Skeletal muscle satellite cell (primary cell): ENCODE results near the gene MICAL3.
"Not testable (repeated sequence)": the region's sequence is repeated elsewhere in the genome, so short reads cannot be mapped to it uniquely, and the experiment has no call there.

Experiments
- H3K27me3 ChIP-seq: 2 replicates; pipeline ENCODE4 v1.7.0; 2013; ENCODE audit warnings: low read length; ENCODE audit not compliant: control insufficient read depth, insufficient read depth
- H3K36me3 ChIP-seq: 2 replicates; pipeline ENCODE4 v1.7.0; 2013; ENCODE audit warnings: mild to moderate bottlenecking, control low read depth, low read length; ENCODE audit not compliant: insufficient read depth
- H3K4me1 ChIP-seq: 2 replicates; pipeline ENCODE4 v1.7.0; 2013; ENCODE audit warnings: low read length; ENCODE audit not compliant: control insufficient read depth, insufficient read depth
- H3K4me2 ChIP-seq: 2 replicates; pipeline ENCODE4 v1.7.0; 2013; ENCODE audit warnings: mild to moderate bottlenecking, low read length
- H3K4me3 ChIP-seq: 2 replicates; pipeline ENCODE4 v1.7.0; 2013; ENCODE audit warnings: low read length
- H3K9ac ChIP-seq: 2 replicates; pipeline ENCODE4 v1.7.0; 2013; ENCODE audit warnings: mild to moderate bottlenecking, low read depth, low read length, moderate library complexity
- H3K9me3 ChIP-seq: replicated peaks from 2 replicates; pipeline ENCODE4 v1.7.0; 2013; ENCODE audit warnings: mild to moderate bottlenecking, control low read depth, low read length

Gene MICAL3

DNA sequence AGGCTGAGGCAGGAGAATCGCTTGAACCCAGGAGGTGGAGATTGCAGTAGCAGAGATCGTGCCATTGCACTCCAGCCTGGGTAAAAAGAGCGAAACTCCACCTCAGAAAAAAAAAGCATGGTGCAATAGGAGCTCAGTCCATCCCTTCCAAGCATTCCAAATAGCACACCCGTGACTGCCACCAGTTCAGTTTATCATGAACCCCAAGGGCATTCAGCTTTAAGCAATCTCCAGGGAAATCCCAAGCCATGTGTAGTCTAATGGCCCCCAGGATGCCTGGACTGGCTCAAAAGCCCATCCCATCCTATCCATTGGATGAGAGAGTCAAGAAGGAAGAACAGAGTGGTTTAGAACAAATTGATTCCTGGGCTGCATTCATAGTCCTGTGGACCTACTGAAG lies 16.2 kb downstream of the MICAL3 start:
- Histone ChIP-seq H3K4me1 (peaks cover 9% of the 10 kb centered on the region), H3K27me3 (no peaks in the 10 kb centered on the region), H3K36me3 (no peaks in the 10 kb centered on the region), H3K4me2 (no peak overlapping the region), H3K9me3 (no peaks in the 10 kb centered on the region), H3K4me3 (no peak overlapping the region), H3K9ac (no peak overlapping the region)

DNA sequence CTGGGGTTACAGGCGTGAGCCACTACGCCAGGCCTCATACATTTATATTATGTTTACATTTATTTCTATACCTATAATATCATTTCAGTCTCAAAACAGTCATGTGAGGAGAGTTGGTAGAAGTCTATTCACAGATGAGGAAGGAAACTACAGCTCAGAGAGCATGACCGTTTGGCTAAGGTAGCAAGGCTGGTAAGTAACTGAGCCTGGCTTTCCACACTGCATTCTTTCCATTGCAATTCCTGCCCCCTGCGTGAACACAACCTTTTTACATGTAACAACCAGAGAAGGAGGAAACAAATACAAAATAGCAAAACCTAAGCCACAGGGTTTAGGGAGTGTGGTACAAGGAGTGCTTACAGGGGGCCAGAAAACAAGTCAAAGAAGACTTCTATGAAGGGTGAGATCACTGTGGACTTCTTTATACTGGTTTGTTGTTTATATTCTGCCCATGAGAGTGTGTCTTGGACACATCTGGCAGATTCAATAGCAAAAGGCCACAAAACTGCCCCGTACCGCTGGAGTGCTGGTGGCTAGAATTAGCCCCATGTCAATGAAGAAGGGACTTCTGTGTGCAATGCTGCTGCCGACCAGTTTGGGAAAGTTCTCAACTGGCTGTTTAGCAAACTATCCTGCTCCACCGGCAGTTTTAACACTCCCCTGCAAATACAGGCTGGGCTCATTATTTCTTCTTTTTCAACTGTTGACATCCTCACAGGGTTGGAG lies 19.0 kb downstream of the MICAL3 start:
- Histone ChIP-seq H3K9ac (no peak overlapping the region), H3K36me3 (no peaks in the 10 kb centered on the region), H3K4me2 (no peak overlapping the region), H3K4me3 (no peak overlapping the region), H3K27me3 (no peaks in the 10 kb centered on the region), H3K4me1 (peaks cover 1% of the 10 kb centered on the region), H3K9me3 (no peaks in the 10 kb centered on the region)

DNA sequence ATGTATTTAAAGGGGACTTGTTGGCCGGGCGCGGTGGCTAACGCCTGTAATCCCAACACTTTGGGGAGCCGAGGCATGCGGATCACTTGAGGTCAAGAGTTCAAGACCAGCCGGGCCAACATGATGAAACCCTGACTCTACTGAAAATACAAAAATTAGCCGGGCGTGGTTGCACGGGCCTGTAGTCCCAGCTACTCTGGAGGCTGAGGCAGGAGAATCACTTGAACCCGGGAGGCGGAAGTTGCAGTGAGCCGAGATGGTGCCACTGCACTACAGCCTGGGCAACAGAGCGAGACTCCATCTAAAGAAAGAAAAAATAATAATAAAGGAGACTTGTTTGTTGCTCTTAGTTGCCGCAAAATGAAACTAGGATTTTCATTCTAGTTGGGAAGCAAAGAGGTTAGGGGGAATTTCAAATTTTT lies 22.5 kb downstream of the MICAL3 start:
- Histone ChIP-seq H3K4me1 (peaks cover 15% of the 10 kb centered on the region), H3K4me3 (peak overlapping the region; percentile 81), H3K4me2 (peak overlapping the region; percentile 79)
- H3K36me3 ChIP-seq, H3K9me3 ChIP-seq, H3K9ac ChIP-seq, H3K27me3 ChIP-seq: not testable (repeated sequence)

DNA sequence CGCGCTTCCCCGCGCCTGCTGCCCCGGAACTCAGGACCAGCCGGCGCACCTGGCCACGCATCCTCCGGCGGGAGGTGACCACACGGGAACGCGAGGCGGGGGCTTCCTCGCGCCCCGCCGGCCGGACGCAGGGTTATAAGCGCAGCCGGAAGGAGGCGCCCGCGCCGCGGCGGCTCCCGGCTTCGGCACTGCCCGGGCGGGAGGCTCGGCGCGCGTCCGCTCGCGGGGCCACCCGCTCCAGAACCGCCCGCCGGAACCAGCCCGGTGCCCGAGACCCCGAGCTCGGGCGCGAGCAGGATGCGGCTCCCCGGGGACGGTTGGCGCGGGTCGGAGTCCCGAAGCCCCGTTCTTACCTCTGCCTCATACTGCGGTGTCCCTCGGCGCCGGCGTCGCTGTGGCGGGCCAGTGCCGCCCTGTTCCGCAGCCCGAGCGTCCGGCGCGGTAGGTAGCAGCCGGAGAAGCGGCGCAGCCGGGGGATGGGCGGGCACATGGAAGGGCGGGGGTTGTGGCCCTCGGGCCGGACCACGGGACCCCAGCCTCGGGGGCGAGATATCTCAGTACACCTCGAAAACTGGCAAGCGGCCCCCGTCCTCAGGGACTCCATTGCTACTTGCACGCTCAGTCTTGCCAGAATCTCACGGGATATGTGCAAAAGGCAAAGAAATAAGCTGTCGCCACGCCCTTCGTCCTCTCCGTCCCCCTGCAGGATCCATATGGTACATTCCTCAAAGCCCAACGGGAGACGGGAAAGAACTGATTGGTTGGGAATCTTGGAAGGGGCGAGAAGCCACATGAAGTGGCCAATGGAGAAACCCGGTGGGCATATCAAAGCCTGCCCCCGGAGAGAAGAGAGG lies 23.1 kb downstream of the MICAL3 start:
- Histone ChIP-seq H3K9ac (peak overlapping the region; percentile 88), H3K36me3 (no peaks in the 10 kb centered on the region), H3K4me2 (peak overlapping the region; percentile 79), H3K9me3 (no peaks in the 10 kb centered on the region), H3K27me3 (no peaks in the 10 kb centered on the region), H3K4me3 (peak overlapping the region; percentile 81), H3K4me1 (peaks cover 15% of the 10 kb centered on the region)

DNA sequence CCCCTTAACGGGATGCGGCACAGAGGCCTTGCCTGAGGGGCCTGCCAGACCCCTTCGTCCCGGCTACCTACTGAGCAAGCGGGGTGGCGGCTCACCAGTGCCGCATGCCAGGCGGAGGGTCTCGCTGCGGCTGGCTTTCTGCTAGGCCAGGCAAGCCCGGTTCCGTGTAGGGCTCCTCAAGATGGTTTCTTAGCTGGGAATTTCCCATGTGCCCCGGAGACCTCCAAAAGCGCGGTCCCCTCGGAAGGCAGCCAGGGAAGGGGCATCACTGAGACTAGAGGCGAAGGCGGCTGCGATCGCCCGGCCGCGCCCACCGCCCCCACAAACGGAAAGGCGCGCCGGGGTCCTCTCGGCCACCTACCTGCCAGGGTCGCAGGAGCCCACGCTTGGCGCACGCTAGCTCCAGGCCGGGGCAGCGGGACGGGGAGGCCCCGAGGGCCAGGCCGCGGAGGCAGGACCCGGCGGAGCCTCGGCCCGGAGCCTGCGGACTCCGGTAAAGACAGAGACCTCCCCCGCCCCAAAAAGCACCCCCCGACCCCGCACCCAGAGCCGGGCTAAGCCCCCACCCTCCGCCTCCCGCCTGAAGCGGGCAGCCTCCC lies 23.8 kb downstream of the MICAL3 start:
- peaks cover 15% of the 10 kb centered on the region for H3K4me1 ChIP-seq
- no peaks in the 10 kb centered on the region for H3K36me3 ChIP-seq
- H3K4me2 ChIP-seq, result peak overlapping the region; percentile 79
- no peaks in the 10 kb centered on the region for H3K27me3 ChIP-seq
- H3K9ac ChIP-seq, result peak overlapping the region; percentile 88
- H3K4me3 ChIP-seq, result peak overlapping the region; percentile 81
- no peaks in the 10 kb centered on the region for H3K9me3 ChIP-seq

DNA sequence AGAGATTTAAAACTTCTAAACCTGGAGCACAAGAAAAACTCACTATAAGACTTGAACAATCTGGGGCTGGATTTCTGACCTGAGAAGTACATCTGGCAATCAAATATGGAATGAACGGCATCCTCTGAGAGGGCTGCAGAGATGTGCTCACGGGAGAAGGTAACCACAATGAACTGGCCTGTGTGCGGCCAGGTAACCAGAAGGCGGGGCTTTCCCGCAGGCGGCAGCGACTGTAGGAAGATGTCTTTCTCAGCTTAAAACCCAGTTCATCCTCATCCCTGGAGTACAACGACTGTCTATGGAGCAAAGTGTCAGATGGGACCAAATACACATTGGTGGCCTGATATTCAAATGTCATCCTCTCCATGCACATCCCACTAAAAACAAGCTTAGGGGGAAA lies 24.5 kb downstream of the MICAL3 start:
- peak overlapping the region; percentile 81 for H3K4me3 ChIP-seq
- peak overlapping the region; percentile 88 for H3K9ac ChIP-seq
- H3K4me2 ChIP-seq, result peak overlapping the region; percentile 79
- no peaks in the 10 kb centered on the region for H3K36me3 ChIP-seq
- H3K4me1 ChIP-seq, result peaks cover 15% of the 10 kb centered on the region
- no peaks in the 10 kb centered on the region for H3K27me3 ChIP-seq
- no peaks in the 10 kb centered on the region for H3K9me3 ChIP-seq

DNA sequence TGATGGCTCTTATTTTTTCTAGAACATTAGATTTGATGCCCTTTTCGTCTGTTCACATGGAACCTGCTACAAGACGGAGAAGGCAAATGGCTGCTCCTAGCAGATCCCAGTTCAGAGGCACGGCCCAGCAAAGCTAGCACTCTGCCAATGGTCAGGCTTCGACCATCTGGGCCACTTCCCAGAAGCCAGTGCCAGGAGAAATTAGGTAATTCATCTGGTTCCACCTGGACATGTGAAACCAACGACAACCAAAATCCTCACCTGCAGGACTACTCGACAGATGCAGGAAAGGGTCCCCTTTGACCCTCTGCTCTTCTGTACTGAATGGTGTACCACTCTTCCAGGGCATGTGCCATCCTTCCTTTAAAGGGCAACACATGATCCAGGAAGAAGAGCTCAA lies 25.4 kb downstream of the MICAL3 start:
- no peak overlapping the region for H3K4me3 ChIP-seq
- no peak overlapping the region for H3K9ac ChIP-seq
- H3K36me3 ChIP-seq, result no peaks in the 10 kb centered on the region
- H3K27me3 ChIP-seq, result no peaks in the 10 kb centered on the region
- H3K4me1 ChIP-seq, result peaks cover 15% of the 10 kb centered on the region
- no peak overlapping the region for H3K4me2 ChIP-seq
- no peaks in the 10 kb centered on the region for H3K9me3 ChIP-seq

DNA sequence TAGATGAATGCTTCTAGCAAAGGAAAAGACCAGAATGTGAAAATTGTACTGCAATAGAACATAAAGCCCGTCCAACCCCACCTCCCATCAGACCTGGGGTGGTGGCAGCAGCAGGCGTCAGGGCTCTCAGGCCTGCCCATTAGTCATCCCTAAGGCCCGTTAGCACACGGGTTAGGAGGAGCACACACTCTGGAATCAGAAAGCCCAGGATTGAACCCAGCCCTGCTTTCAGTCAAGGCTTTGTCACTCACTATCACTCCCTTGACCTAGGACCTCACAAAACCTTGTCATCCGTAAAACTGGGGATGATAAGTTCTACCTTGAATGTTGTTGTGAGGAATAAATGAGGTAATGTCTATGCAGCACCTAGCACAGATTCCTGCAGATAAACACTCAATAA lies 26.9 kb downstream of the MICAL3 start:
- Histone ChIP-seq H3K27me3 (no peaks in the 10 kb centered on the region), H3K9ac (no peak overlapping the region), H3K4me3 (no peak overlapping the region), H3K4me1 (peaks cover 15% of the 10 kb centered on the region), H3K4me2 (no peak overlapping the region), H3K9me3 (no peaks in the 10 kb centered on the region), H3K36me3 (no peaks in the 10 kb centered on the region)

DNA sequence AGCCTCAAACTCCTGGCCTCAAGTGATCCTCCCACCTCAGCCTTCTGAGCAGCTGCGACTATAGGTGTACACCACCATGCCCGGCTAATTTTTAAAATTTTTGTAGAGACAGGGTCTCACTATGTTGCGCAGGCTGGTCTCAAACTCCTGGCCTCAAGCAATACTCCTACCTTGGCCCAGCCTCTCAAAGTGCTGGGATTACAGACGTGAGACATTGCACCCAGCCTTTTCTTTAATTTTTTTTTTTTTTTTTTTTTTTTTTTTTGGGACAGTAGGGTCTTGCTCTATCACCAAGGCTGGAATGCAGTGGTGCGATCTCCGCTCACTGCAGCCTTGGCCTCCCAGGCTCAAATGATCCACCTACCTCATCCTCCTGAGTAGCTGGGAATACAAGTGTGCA lies 29.1 kb downstream of the MICAL3 start:
- H3K27me3 ChIP-seq, H3K4me3 ChIP-seq, H3K36me3 ChIP-seq, H3K9me3 ChIP-seq, H3K9ac ChIP-seq, H3K4me2 ChIP-seq: not testable (repeated sequence)
- H3K4me1 ChIP-seq, result peaks cover 13% of the 10 kb centered on the region

DNA sequence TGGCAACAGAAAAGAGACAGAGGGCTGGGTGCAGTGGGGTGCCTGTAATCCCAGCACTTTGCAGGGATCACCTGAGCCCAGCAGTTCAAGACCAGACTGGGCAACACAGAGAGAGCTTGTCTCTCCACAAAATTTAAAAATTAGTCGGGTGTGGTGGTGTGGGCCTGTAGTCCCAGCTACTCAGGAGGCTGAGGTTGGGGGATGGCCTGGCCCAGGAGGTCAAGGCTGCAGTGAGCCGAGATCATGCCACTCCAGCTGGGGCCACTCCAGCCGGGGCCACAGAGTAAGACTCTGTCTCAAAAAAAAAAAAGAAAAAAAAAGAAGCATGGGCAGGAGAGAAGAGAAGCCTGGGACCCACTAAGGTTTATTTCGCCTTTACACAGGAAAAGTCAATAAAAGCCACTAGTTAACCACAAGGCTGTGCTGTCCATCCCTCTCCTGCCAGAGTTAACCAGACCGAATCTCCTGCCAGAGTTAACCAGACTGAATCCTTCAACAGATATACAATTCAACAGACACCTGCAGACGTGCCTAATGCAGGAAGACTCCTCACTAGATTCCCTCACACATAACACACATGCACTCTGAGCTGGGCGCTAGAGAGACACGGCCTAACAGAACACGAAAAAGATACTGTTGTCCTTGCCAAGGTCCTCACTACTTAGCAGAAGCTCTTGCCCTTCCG lies 29.8 kb downstream of the MICAL3 start:
- no peaks in the 10 kb centered on the region for H3K27me3 ChIP-seq
- no peaks in the 10 kb centered on the region for H3K36me3 ChIP-seq
- no peak overlapping the region for H3K4me2 ChIP-seq
- no peak overlapping the region for H3K9ac ChIP-seq
- H3K9me3 ChIP-seq, result no peaks in the 10 kb centered on the region
- no peak overlapping the region for H3K4me3 ChIP-seq
- H3K4me1 ChIP-seq, result peaks cover 6% of the 10 kb centered on the region

DNA sequence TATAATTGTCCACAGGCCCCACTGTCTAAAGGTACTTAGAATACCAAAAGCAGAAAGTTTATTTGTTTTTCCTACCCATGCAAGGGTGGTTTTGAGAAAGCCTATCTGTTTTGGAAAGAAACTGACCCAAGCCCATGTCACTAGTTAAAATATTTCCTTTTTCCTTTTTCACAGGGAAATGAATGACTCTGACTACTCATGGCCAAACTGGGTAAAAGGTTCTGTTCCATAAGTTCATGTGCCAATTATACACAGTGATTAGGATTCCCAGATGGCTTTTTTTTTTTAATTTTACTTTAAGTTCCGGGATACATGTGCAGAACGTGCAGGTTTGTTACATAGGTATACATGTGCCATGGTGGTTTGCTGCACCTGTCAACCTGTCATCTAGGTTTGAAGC lies 31.4 kb downstream of the MICAL3 start:
- H3K4me3 ChIP-seq, H3K4me2 ChIP-seq, H3K9ac ChIP-seq, H3K36me3 ChIP-seq, H3K27me3 ChIP-seq, H3K9me3 ChIP-seq: not testable (repeated sequence)
- H3K4me1 ChIP-seq, result peaks cover 13% of the 10 kb centered on the region
